HepG2 (cell line): ENCODE data around the gene PDZD7. TPM values are rescaled to one million over a fixed set of nuclear protein-coding genes. Genes with fewer than 3 reads are reported as not detected.

Source experiments
- AKAP8 ChIP-seq: sonication (generic); formaldehyde crosslinking; IDR thresholded peaks from 2 replicates; pipeline ENCODE4 v1.5.1; 2020; ENCODE audit warnings: mild to moderate bottlenecking, missing genetic modification reagents
- BCL6 ChIP-seq: IDR thresholded peaks from 2 replicates; pipeline ENCODE4 v1.6.1; 2016; ENCODE audit warnings: missing genetic modification reagents, missing compliant biosample characterization
- DMTF1 ChIP-seq: sonication (generic); formaldehyde crosslinking; IDR thresholded peaks from 2 replicates; pipeline ENCODE4 v1.4.0; 2020; ENCODE audit warnings: mild to moderate bottlenecking, missing genetic modification reagents
- FOXA1 ChIP-seq, 2 experiments: fragments of 450-650 bp in 1 of 2; sonication (generic) in 1 of 2; formaldehyde crosslinking in 1 of 2; IDR thresholded peaks; 2 replicates each; pipeline versions ENCODE4 v1.4.0 to v1.6.1; 2016 to 2020; ENCODE audit warnings: missing genetic modification reagents in 1 of 2
- GZF1 ChIP-seq: sonication (generic); formaldehyde crosslinking; IDR thresholded peaks from 2 replicates; pipeline ENCODE4 v1.5.1; 2020; ENCODE audit warnings: mild to moderate bottlenecking, missing genetic modification reagents
- HES4 ChIP-seq: sonication (generic); formaldehyde crosslinking; IDR thresholded peaks from 2 replicates; pipeline ENCODE4 v1.9.0; 2021; ENCODE audit warnings: mild to moderate bottlenecking, missing genetic modification reagents, borderline replicate concordance
- HIVEP1 ChIP-seq: sonication (generic); formaldehyde crosslinking; IDR thresholded peaks from 2 replicates; pipeline ENCODE4 v1.4.0; 2020; ENCODE audit warnings: mild to moderate bottlenecking, missing genetic modification reagents
- HNF4A ChIP-seq: sonication (generic); formaldehyde crosslinking; IDR thresholded peaks from 2 replicates; pipeline ENCODE4 v1.4.0; 2020; ENCODE audit warnings: missing genetic modification reagents
- LRRFIP1 ChIP-seq: sonication (generic); formaldehyde crosslinking; conservative IDR thresholded peaks from 2 replicates; pipeline ENCODE4 v1.4.0; 2020; ENCODE audit warnings: missing genetic modification reagents
- NKX3-1 ChIP-seq: sonication (generic); formaldehyde crosslinking; IDR thresholded peaks from 2 replicates; pipeline ENCODE4 v1.5.0; 2020; ENCODE audit warnings: missing genetic modification reagents
- POLR2AphosphoS5 ChIP-seq: IDR thresholded peaks from 2 replicates; pipeline ENCODE4 v1.6.1; 2012; ENCODE audit warnings: low read depth, low read length
- REXO4 ChIP-seq: sonication (generic); formaldehyde crosslinking; IDR thresholded peaks from 2 replicates; pipeline ENCODE4 v1.8.0; 2022; ENCODE audit warnings: missing genetic modification reagents, mild to moderate bottlenecking, borderline replicate concordance
- STAG1 ChIP-seq: sonication (generic); formaldehyde crosslinking; IDR thresholded peaks from 2 replicates; pipeline ENCODE4 v1.4.0; 2020; ENCODE audit warnings: missing genetic modification reagents
- TSC22D2 ChIP-seq: sonication (generic); formaldehyde crosslinking; IDR thresholded peaks from 2 replicates; pipeline ENCODE4 v1.5.1; 2020; ENCODE audit warnings: missing genetic modification reagents, mild to moderate bottlenecking, borderline replicate concordance
- ZEB1 ChIP-seq: IDR thresholded peaks from 2 replicates; pipeline ENCODE4 v1.6.1; 2012; ENCODE audit warnings: mild to moderate bottlenecking, low read depth, inconsistent platforms; ENCODE audit not compliant: insufficient replicate concordance
- ZFX ChIP-seq: sonication (generic); formaldehyde crosslinking; IDR thresholded peaks from 2 replicates; pipeline ENCODE4 v1.4.0; 2020; ENCODE audit warnings: mild to moderate bottlenecking, low read depth, missing genetic modification reagents, moderate library complexity
- ZNF33B ChIP-seq: sonication (generic); formaldehyde crosslinking; IDR thresholded peaks from 2 replicates; pipeline ENCODE4 v1.5.1; 2020; ENCODE audit warnings: mild to moderate bottlenecking, missing genetic modification reagents
- polyA plus RNA-seq, 8 experiments: library from polyadenylated mRNA; depleted of rRNA in 3 of 8; stranded (reverse) in 7 of 8; unstranded in 1 of 8; fragments of >200 nt; fragmentation: Illumina TruSeq in 4 of 8; extraction: Trizol in 4 of 8; gene quantifications; 2 replicates each; pipeline versions ENCODE4 v1.2.1 to v1.2.3, GENCODE V29; 2011 to 2016; ENCODE audit warnings: low read depth in 4 of 8, missing spikeins in 1 of 8, mixed read lengths in 1 of 8; ENCODE audit not compliant: insufficient read depth in 1 of 8
- total RNA-seq, 5 experiments: library from RNA; depleted of rRNA; stranded (reverse); fragments of >200 nt; fragmentation: Illumina TruSeq; extraction: Trizol; gene quantifications; 2 replicates each; pipeline ENCODE4 v1.2.3, GENCODE V29; 2016; ENCODE audit warnings: low read depth in 1 of 5
- TF ChIP-seq, protein P1 (sequence below): sonication (generic); formaldehyde crosslinking; IDR thresholded peaks from 2 replicates; pipeline ENCODE4 v1.5.1; 2020; ENCODE audit warnings: missing genetic modification reagents, mild to moderate bottlenecking, borderline replicate concordance
- TF ChIP-seq, protein P2 (sequence below): sonication (generic); formaldehyde crosslinking; IDR thresholded peaks from 2 replicates; pipeline ENCODE4 v1.5.0; 2020; ENCODE audit warnings: mild to moderate bottlenecking, missing genetic modification reagents
- TF ChIP-seq, protein P3 (sequence below): IDR thresholded peaks from 2 replicates; pipeline ENCODE4 v1.6.1; 2016; ENCODE audit warnings: mild to moderate bottlenecking, missing biosample characterization, missing genetic modification reagents
- TF ChIP-seq, protein P4 (sequence below): IDR thresholded peaks from 2 replicates; pipeline ENCODE4 v1.6.1; 2012; ENCODE audit warnings: inconsistent platforms

Gene PDZD7
- total and polyA plus RNA-seq, 2 of the 13 experiments (the other 11 are each of a cell fraction or from before 2014, with no cell fraction given), result 0.58 to 0.73 TPM

GRCh38 chr10:101042667-101043362 lies 11.9 kb upstream of the PDZD7 start (continued):
- no peak for TF ChIP-seq LRRFIP1 (CRISPR knock-in tag)
- TF ChIP-seq, protein P1, sequence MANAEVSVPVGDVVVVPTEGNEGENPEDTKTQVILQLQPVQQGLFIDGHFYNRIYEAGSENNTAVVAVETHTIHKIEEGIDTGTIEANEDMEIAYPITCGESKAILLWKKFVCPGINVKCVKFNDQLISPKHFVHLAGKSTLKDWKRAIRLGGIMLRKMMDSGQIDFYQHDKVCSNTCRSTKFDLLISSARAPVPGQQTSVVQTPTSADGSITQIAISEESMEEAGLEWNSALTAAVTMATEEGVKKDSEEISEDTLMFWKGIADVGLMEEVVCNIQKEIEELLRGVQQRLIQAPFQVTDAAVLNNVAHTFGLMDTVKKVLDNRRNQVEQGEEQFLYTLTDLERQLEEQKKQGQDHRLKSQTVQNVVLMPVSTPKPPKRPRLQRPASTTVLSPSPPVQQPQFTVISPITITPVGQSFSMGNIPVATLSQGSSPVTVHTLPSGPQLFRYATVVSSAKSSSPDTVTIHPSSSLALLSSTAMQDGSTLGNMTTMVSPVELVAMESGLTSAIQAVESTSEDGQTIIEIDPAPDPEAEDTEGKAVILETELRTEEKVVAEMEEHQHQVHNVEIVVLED (CRISPR knock-in tag), result 0 out of 2 replicates have a peak, but pooled peaks have one; percentile 53
- TF ChIP-seq TSC22D2 (CRISPR knock-in tag), result no peak
- no peak for TF ChIP-seq AKAP8
- no peak for TF ChIP-seq ZEB1
- no peak for TF ChIP-seq HIVEP1 (CRISPR knock-in tag)
- TF ChIP-seq, protein P2, sequence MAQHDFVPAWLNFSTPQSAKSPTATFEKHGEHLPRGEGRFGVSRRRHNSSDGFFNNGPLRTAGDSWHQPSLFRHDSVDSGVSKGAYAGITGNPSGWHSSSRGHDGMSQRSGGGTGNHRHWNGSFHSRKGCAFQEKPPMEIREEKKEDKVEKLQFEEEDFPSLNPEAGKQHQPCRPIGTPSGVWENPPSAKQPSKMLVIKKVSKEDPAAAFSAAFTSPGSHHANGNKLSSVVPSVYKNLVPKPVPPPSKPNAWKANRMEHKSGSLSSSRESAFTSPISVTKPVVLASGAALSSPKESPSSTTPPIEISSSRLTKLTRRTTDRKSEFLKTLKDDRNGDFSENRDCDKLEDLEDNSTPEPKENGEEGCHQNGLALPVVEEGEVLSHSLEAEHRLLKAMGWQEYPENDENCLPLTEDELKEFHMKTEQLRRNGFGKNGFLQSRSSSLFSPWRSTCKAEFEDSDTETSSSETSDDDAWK (CRISPR knock-in tag), result no peak
- peak; percentile 79 for TF ChIP-seq POLR2AphosphoS5
- TF ChIP-seq HNF4A (CRISPR knock-in tag), result no peak
- TF ChIP-seq ZNF33B (CRISPR knock-in tag), result 0 out of 2 replicates have a peak, but pooled peaks have one; percentile 57
- TF ChIP-seq ZFX (CRISPR knock-in tag), result peak; percentile 62; the same call in 1 of the 2 replicates
- TF ChIP-seq DMTF1 (CRISPR knock-in tag), result no peak
- 0 out of 2 replicates have a peak, but pooled peaks have one; percentile 17 for TF ChIP-seq GZF1
- TF ChIP-seq, protein P3, sequence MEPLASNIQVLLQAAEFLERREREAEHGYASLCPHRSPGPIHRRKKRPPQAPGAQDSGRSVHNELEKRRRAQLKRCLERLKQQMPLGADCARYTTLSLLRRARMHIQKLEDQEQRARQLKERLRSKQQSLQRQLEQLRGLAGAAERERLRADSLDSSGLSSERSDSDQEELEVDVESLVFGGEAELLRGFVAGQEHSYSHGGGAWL (CRISPR knock-in tag), result peak; percentile 57; the same call in 1 of the 2 replicates
- no peak for TF ChIP-seq FOXA1 (IDR thresholded peaks at IDR 0.05)
- TF ChIP-seq FOXA1 (CRISPR knock-in tag; IDR thresholded peaks at IDR 0.05), result no peak
- no peak for TF ChIP-seq HES4 (CRISPR knock-in tag)
- no peak for TF ChIP-seq NKX3-1
- no peak for TF ChIP-seq STAG1 (CRISPR knock-in tag)
- TF ChIP-seq, protein P4, sequence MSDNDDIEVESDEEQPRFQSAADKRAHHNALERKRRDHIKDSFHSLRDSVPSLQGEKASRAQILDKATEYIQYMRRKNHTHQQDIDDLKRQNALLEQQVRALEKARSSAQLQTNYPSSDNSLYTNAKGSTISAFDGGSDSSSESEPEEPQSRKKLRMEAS, result peak; percentile 47; the same call in 1 of the 2 replicates
- no peak for TF ChIP-seq REXO4 (CRISPR knock-in tag)
- peak; percentile 89 for TF ChIP-seq BCL6
